GM19372 (cell line): ENCODE measurements around the gene TTC38.
A peak's percentile ranks its signal among the peaks of the same experiment; 100 is the strongest.

Source experiments
- ATAC-seq: cut with Tn5 transposase; IDR thresholded peaks from one replicate; pipeline ENCODE4 v1.9.1; 2021; ENCODE audit warnings: mild to moderate bottlenecking, low read depth, moderate library complexity; ENCODE audit not compliant: unreplicated experiment

The TTC38 gene

DNA sequence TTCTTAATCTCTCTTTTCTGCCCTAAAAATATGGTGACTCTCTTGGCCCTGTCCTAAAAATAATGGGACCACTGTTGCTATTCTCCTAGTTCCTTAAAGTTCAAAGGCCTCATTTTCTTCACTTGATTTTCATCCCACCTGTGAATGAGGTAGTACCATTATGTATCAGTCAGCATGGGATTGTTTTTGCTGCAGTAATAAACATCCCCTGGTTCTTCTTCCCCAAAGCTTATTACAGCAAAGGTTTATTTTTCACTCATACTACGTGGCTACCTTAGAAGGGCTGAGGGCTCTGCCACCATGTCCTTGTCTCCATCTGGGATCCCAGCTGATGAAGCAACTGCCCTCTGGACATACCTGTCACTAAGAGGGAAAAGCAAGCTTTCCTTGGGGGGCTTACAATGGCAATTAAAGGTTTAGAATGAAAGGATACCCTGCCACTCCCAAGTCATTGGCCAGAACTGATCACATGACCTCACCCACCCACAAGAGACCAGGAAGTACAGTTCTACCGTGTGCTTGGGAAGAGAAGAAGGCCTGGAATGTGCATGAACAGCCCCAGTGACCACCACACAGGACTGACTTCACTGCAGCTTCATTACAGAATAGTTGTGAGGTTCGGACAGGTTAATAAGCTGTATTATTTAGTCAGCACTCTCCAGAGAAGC is 7.8 kb downstream of the TTC38 start:
- no peak for ATAC-seq

DNA sequence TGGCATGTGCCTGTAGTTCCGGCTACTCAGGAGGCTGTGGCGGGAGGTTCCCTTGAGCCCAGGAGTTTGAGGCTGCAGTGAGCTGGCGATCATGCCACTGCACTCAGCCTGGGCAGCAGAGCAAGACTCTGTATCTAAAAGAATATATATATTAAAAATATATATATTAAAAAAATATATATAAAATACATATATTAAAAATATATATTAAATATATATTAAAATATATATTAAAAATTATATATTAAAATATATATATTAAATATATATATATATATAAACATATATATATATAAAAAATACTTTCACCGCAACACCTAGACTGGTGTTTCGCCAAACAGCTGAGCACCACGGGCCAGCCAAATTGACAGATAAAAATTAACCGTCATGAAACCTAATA is 8.8 kb downstream of the TTC38 start:
- ATAC-seq: no peak

GRCh38 chr22:46278656-46279645 is 11.1 kb downstream of the TTC38 start:
- ATAC-seq: no peak

DNA sequence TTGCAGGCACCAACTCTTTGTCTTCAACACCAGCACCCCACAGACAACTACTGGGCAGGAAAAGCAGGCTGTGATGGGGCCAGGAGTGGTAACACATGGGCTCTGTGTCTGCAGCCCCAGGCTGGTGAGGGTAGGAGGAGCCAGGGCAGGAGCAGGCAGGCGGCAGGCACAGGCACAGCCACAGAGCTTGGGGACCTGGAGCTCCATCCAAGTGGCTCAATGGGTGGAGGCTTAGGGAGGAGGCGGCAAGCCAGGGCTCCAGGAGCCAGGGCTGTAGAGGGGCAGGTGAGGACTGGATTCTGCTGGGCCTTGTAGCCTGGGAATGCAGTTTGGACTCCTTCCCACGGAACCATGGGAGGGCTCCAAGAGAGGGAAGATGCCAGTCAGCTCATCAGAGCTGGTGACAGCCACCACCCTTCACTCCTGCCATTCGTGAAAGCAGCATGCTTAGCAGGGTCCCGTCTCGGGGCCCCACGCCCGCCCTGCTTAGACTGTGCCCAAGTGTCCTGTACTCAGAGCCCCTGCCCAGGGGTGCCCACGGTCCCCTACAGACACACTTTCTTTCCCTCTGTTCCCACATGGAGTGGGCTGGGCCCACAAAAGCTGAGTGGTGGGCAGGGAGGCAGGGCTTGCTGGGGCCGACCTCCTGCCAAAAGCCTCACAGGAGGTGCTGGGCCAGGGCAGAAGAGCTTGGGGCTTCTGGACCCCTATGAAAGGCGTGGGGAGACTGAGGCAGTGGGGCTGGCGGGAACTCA is 12.4 kb downstream of the TTC38 start:
- no peak for ATAC-seq

GRCh38 chr22:46280999-46281623 is 13.3 kb downstream of the TTC38 start:
- no peak for ATAC-seq

DNA sequence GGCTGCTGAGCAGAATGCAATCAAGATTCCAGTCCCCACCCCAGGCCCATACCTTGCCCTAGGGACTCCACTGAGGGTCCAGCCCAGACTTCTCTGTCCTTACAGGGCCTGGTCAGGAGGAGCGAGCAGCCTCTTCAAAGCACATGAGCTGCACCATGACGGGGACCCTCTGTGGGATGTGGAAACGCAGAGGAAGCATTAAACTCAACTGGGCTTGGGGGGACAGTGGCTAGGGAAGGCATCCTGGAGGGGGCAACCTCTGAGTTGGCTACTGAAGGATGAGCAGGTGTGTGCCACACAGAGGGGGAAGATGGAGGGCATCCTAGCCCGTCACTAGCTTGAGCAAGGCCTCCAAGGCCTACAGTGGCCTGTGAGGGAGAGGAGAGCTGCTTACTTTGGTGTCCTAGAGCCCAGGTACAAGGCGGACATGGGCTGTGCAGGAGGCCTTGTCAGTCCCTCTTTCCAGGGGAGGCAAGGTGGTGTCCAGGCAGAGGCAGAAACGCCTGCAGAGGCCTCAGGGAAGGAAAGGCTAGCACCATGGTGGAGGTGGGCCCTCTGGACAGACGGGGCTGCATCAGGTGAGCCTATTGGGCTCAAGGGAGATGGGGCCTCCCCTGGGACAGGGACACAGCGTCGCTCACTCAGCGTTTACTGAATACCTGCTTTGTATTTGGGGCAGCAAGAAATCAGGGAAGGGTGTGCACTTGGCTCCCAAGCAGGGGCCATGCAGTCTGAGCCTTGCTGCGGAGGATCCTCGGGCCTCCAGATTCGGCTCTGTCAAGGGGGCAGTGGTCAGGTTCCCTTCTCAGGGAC is 14.3 kb downstream of the TTC38 start:
- no peak for ATAC-seq

GRCh38 chr22:46286006-46286405 is 18.2 kb downstream of the TTC38 start:
- no peak for ATAC-seq

GRCh38 chr22:46286941-46287872 is 19.4 kb downstream of the TTC38 start:
- ATAC-seq: no peak

DNA sequence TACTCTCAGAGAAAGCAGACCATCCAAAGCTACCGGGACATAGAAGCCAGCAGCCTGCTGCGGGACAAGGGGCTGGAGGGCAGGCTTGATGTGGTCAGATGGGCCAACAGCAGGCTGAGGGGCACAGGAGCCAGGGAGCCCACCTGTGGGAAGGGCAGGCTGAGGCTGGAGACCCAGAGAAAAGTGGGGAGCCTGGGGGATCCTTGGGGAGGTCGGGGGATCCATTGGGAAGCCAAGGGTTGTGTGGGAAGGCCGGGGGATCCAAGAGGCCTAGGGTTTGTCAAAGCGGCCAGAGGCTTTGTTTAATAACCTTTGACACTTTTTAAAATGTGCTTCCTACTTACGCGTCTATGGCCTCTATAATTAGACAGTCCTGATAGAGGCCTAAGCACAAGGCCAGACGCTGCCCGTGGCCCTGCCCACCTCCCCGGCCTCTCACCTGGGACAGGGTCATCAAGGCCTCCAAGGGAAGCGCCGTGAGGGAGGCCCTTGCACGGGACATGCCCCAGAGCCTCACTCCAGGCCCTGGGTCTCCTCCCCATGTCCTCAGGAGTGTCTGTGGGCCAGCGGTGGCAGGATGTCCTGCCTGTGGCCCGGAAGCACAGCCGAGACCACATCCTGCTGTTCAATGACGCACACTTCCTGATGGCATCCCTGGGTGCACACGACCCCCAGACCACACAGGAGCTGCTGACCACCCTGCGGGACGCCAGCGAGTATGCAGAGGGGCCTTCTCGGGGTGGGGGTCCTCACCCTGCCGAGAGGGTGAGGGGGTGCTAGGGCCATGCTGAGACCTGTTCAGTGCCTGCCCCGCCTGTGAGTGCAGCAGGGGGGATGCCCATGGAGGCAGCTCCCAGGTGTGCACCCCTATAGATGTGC is 20.3 kb downstream of the TTC38 start:
- ATAC-seq: peak; percentile 75

- no peak for ATAC-seq
These were observed 21.0 kb downstream of the TTC38 start for GRCh38 chr22:46288846-46289243.

DNA sequence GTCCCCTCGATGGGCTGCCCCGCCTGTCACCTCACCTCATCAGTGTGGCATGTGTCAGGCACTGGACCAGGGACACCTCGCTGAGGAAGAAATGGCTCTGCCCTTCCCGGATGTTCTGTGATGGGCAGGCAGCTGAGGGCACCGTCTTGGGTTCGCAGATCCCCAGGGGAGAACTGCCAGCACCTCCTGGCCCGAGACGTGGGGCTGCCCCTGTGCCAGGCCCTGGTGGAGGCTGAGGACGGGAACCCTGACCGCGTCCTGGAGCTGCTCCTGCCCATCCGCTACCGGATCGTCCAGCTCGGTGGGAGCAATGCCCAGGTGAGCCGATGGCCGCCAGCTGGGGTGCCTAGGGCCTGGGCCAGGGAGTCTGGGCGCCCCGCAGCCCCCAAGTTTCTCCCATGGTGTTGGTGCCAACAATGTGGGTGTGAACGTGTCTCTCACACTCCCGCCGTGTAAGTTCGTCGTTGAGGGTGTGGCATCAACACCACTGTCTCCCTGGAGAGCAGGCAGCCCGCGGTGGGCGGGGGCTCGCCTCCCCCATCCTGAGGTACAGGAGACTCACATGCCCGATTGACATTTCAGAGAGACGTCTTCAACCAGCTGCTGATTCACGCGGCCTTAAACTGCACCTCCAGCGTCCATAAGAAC is 21.6 kb downstream of the TTC38 start:
- ATAC-seq: no peak

- no peak for ATAC-seq
These were observed 22.5 kb downstream of the TTC38 start for GRCh38 chr22:46290121-46290842.

DNA sequence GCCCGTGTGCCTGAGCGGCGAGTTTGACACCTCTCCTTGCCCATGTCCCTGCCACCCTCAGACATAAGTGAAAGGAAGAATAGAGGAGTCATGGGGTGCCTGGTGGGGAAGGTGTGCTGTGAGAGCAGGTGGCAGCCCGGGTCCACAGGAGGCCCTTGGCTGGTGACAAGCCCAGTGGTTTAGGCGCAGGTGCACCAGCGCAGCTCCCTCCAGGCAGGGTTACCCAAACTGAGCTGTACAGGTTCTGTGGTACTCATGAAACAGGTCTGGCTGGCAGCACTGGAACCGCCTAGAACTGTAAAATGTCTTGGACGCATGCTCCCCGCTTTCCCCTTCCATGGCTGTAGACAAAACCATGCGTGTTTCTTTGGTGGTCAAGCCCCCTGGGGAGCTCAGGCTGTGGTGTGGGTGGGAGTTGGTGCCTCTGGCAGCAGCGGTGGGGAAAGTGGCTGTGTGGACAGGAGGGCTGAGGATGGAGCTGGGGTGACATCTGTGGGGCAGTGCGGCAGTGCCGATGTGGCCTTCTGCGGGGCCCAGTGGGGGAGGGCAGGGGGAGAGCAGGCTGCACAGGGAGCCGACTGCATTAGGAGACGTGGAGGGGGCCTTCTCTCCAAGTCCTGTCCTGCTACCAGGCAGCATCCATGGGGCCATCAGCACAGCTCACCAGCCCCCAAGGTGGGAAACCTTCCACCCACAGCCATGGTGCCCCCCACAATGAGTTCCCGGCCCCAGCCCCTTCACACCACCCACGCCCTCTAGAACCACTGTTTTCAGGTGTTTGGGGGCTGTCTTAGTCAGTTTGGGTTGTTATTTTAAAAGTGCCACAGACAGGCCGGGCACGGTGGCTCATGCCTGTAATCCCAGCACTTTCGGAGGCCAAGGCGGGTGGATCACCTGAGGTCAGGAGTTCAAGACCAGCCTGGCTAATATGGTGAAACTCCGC is 23.3 kb downstream of the TTC38 start:
- ATAC-seq: no peak

DNA sequence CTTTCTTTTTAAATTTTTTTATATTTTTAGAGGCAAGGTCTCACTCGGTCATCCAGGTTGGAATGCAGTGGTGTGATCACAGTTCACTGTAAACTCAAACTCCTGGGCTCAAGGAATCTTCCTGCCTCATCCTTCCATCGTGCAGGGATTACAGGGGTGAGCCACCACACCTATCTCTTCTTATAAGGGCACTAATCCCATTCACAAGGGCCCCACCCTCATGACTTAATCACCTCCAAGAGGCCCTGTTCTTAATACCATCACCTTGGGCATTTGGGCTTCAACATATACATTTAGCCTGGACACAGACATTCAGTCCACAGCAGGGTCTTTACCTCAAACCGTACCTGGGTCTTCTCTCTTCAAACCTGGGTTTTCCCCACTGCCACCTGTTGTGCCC is 24.4 kb downstream of the TTC38 start:
- ATAC-seq: no peak

- no peak for ATAC-seq
These were observed 24.9 kb downstream of the TTC38 start for GRCh38 chr22:46292732-46293131.
